Measurements from ENCODE around the gene CTIF. TPM values are rescaled to one million over a fixed set of nuclear protein-coding genes. Genes with fewer than 3 reads are reported as not detected.

The CTIF gene
- total RNA-seq, 4 donors from 2014 or later = 14.1 to 78.2 (median 18.4) TPM

DNA sequence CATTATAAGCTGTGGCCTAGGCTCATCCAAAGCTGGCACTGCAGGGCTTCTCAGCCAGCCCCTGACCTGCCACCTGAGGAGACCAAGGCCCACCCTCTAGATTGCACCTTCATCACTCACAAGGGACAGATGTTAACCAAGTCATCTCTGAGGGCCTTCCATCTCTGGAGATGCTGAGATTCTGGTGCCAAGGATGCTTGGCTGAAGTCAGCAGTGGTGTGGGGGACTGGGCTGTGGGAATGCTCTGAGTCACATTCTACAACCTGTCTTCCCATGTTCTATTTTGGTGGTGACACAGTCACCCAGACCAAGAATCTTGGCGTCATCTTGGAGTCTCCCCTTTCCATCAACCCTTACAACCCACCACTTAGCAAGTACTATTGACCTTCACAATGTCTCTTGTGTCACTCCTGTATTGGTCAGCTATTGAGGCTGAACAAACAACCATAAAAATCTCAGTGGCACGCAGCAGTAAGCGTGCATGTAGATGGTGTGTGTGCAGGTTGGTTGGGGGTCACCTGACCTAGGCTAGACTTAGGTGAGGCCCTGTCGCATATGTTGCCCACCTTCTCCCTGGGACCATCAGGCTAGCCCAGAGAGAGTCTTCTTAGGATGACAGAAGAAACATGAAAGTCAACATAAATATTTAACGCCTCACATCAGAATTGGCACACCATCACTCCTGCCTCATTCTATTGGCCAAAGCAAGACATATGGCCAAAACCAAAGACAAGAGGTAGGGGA lies 276.9 kb downstream of the CTIF start:
- in situ Hi-C loops (cut with MboI; ENCODE audit: low pct_ligation_motif_present in 1 of 4, low pct_unique_long_range_greater_than_20kb in 1 of 4, low sequenced_read_pairs in 3 of 4) (no loop called here), intact Hi-C loops (cut with DNase I; ENCODE audit: low total_unique reads) (no loop called here)
- peaks cover 0 to 34% (median 16%) of the 10 kb centered on the region in 4 donors for H3K4me1 ChIP-seq
- H3K27ac ChIP-seq = no peak overlapping the region
- TF ChIP-seq POLR2A (IDR thresholded peaks at IDR 0.05) (no peak), CTCF (IDR thresholded peaks at IDR 0.05) (no peak), POLR2AphosphoS5 (IDR thresholded peaks at IDR 0.05) (no peak), EP300 (IDR thresholded peaks at IDR 0.05; ENCODE audit: low read depth) (no peak)
- H3K36me3 ChIP-seq = no peaks in the 10 kb centered on the region
- H3K9me3 ChIP-seq = no peaks in the 10 kb centered on the region
- 85 to 93% methylated on average over 3 to 5 of the region's 5 CpGs for WGBS, 2 donors (ENCODE audit: low coverage in 1 of 2)
- H3K27me3 ChIP-seq = no peaks in the 10 kb centered on the region
- H3K4me3 ChIP-seq = no peak overlapping the region
- DNase-seq = peak; percentile 5

GRCh38 chr18:48816554-48816953 lies 277.7 kb downstream of the CTIF start:
- Histone ChIP-seq H3K4me1 (peaks cover 0 to 34% (median 16%) of the 10 kb centered on the region in 4 donors), H3K27me3 (no peaks in the 10 kb centered on the region), H3K27ac (no peak overlapping the region), H3K4me3 (no peak overlapping the region), H3K36me3 (no peaks in the 10 kb centered on the region), H3K9me3 (no peaks in the 10 kb centered on the region)
- intact Hi-C loops (cut with DNase I; ENCODE audit: low total_unique reads) = no loop called here
- TF ChIP-seq POLR2AphosphoS5 (IDR thresholded peaks at IDR 0.05) (no peak), POLR2A (IDR thresholded peaks at IDR 0.05) (no peak), CTCF (IDR thresholded peaks at IDR 0.05) (no peak), EP300 (IDR thresholded peaks at IDR 0.05; ENCODE audit: low read depth) (no peak)
- 73% methylated on average over 7 of the region's 7 CpGs; no CpG with 5 or more reads in 1 of the 2 donors for WGBS, 2 donors (ENCODE audit: low coverage in 1 of 2)
- peak; percentile 1 for DNase-seq
- in situ Hi-C loops (cut with MboI; ENCODE audit: low pct_ligation_motif_present in 1 of 4, low pct_unique_long_range_greater_than_20kb in 1 of 4, low sequenced_read_pairs in 3 of 4) = no loop called here

DNA sequence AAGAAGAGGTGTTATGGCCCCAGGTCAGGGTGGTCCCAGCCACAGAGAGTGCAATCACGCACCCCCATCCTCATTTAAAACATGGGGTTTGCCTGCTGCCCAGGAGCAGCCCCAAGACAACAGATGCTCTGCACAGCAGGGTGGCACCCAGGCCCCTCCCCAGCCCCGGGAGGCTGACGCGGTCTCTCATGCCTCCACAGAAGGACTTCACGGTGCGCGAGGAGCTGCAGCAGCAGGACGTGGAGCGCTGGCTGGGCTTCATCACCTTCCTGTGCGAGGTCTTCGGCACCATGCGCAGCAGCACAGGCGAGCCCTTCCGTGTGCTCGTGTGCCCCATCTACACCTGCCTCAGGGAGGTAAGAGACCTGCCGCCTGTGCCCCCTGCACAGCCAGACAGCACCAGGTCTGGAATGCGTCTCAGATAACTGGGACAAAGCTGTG lies 278.2 kb downstream of the CTIF start:
- DNase-seq = peak; percentile 5
- intact Hi-C loops (cut with DNase I; ENCODE audit: low total_unique reads) (no loop called here), in situ Hi-C loops (cut with MboI; ENCODE audit: low pct_ligation_motif_present in 1 of 4, low pct_unique_long_range_greater_than_20kb in 1 of 4, low sequenced_read_pairs in 3 of 4) (no loop called here)
- H3K4me1 ChIP-seq = peaks cover 0 to 34% (median 16%) of the 10 kb centered on the region in 4 donors
- WGBS, 2 donors (ENCODE audit: low coverage in 1 of 2) = 94% methylated on average over 17 of the region's 17 CpGs; no CpG with 5 or more reads in 1 of the 2 donors
- no peaks in the 10 kb centered on the region for H3K9me3 ChIP-seq
- TF ChIP-seq EP300 (IDR thresholded peaks at IDR 0.05; ENCODE audit: low read depth) (no peak), POLR2A (IDR thresholded peaks at IDR 0.05) (no peak), CTCF (IDR thresholded peaks at IDR 0.05) (no peak), POLR2AphosphoS5 (IDR thresholded peaks at IDR 0.05) (no peak)
- H3K27me3 ChIP-seq = no peaks in the 10 kb centered on the region
- H3K36me3 ChIP-seq = no peaks in the 10 kb centered on the region
- no peak overlapping the region for H3K27ac ChIP-seq
- H3K4me3 ChIP-seq = no peak overlapping the region

DNA sequence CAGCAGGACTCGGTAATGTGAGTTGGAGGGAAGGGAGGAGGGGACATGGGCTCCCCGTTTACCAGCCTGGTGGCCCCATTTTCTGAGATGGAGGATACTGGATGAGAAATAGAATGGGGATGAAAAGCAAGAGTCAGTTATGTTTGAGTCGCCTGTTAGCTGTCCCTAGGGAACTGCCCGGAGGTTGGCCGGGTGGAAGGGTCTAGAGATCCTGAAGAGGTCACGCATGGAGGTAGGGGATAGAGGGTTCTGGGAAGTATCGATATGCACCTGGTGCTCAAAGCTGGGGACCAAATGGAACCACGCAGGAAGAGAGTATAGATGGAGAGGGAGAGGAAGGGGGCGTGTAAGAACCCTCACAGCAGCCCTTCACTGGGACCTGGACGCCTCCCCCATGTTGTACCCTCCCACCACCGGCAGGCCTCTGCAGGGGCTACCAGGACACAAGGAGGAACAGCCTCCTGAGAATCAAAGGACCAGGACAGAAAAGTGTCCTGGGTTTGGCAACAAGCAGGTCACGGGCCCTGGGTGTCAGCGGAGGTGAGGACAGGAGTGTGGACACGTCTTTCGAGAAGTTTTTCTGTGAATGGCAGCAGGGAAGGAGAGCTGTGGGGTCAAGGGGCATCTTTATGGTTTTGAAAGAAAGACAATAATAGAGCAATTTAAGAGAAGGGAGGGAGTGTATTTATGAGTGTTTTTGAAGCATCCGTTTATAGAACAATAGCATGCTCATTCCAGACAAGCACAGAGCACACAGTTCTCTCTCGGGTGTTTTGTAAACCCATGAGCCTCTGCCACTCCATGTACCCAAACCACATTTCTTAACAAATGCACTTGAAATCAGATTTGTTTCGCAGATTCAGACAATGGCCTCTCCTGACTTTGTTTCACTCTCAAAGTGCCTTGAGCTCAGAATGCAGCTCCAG lies 279.8 kb downstream of the CTIF start:
- intact Hi-C loops (cut with DNase I; ENCODE audit: low total_unique reads) (no loop called here), in situ Hi-C loops (cut with MboI; ENCODE audit: low pct_ligation_motif_present in 1 of 4, low pct_unique_long_range_greater_than_20kb in 1 of 4, low sequenced_read_pairs in 3 of 4) (no loop called here)
- peak; percentile 7 for DNase-seq
- WGBS, 2 donors (ENCODE audit: low coverage in 1 of 2) = 77 to 89% methylated on average over 8 to 18 of the region's 18 CpGs
- Histone ChIP-seq H3K9me3 (no peaks in the 10 kb centered on the region), H3K4me3 (no peak overlapping the region), H3K27me3 (no peaks in the 10 kb centered on the region), H3K36me3 (no peaks in the 10 kb centered on the region), H3K27ac (no peak overlapping the region), H3K4me1 (peaks cover 0 to 23% (median 15%) of the 10 kb centered on the region in 4 donors)
- no peak for TF ChIP-seq CTCF (IDR thresholded peaks at IDR 0.05)
- no peak for TF ChIP-seq POLR2A (IDR thresholded peaks at IDR 0.05)
- no peak for TF ChIP-seq EP300 (IDR thresholded peaks at IDR 0.05; ENCODE audit: low read depth)
- no peak for TF ChIP-seq POLR2AphosphoS5 (IDR thresholded peaks at IDR 0.05)

Data from transverse colon (tissue), 4 donors.